Measurements from ENCODE around the gene RGS7.
"Not testable (repeated sequence)": the region's sequence is repeated elsewhere in the genome, so short reads cannot be mapped to it uniquely, and the experiment has no call there.

Gene RGS7

GRCh38 chr1:241074507-241074906 is 282.5 kb downstream of the RGS7 start:
- DNase-seq = no peak

DNA sequence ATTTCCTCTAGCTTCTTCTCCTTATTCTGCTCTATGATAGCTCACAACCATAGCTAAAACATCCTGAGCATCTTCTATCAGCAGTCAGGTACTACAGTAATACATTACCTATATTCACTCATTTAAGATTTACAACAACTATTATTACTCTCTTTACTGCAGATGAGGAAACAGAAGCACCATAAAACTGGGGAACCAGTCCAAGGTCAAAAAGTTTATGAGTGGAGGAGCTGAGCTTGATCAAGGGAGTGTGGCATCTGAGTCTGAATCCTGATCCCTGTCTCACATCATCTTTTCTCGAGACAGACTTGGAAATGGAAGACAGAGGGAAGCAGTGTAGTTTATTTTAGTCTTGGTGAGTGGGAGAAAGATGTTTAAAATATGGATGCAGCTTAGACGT is 288.6 kb downstream of the RGS7 start:
- no peak for DNase-seq

GRCh38 chr1:241063276-241063675 is 293.7 kb downstream of the RGS7 start:
- no peak for DNase-seq

- DNase-seq = no peak
These were observed 295.9 kb downstream of the RGS7 start for GRCh38 chr1:241061062-241061461.

DNA sequence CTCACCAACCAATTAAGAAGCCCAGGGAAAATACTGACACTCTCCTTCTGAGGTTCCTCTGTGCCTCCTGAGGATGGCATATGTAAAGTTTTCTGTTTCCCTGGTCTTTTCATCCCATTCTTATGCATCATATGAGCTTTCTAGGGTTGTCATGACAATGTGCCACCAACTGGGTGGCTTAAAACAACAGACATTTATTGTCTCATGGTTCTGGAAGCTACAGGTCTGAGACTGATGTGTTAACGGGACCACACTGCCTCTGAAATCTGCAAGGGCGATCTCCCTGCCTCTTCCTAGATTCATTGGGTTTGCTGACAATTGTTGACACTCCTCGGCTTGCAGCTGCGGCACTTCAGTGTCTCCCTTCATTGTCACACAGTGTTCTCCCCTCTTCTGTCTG is 308.4 kb downstream of the RGS7 start:
- DNase-seq = no peak

DNA sequence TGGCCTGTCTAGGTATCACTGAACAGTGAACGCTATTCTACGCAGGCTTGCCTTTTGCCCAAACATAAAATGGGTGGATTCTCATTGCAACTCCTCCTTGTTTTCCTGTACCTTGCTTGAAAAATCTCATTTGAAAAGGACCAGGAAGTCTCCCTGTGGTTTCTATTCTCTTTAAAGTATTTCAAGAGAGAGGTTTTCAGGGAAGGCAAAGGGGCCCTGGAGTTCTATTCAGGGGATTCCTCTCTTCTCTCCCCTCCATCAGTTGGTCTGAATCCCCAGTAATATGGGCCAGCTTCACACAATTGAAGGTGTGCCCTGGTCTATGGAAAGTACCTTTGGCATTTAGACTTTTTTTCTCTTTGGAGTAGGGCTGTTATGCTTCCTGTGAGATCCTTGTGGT is 311.3 kb downstream of the RGS7 start:
- no peak for DNase-seq

DNA sequence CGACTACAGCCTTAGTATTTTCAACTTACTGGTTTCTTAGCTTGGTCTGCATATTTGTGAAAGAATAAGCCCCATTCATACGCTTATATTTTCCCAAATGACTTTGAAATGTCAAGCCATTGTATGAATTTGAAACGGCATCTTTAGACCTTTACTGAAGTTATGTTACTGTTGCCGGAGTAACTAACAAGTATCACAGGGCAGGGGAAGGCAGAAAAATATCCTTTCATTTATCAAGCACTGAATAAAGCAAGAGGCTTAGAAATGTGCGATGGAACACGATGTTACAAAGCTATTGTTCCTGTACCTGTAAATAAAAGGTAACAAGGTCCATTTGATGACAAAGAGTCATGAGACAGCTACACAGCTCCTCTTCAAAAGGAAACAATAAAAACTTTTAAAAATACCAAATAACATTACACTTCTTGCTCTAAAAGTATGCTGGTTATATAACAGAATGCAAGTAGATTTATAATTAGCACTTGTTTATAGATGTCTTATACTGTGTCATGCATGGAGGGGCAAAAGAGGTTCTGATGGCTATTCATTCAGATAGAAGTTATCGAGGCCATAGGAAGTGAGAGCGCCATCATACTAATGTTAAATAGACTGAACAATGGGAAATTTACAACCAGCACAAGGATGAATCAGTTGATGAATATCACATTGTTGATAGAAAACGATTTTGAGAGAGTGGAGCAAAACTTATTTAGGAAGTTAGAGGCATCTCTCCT is 322.6 kb downstream of the RGS7 start:
- no peak for DNase-seq

GRCh38 chr1:241024834-241025233 is 332.2 kb downstream of the RGS7 start:
- no peak for DNase-seq

DNA sequence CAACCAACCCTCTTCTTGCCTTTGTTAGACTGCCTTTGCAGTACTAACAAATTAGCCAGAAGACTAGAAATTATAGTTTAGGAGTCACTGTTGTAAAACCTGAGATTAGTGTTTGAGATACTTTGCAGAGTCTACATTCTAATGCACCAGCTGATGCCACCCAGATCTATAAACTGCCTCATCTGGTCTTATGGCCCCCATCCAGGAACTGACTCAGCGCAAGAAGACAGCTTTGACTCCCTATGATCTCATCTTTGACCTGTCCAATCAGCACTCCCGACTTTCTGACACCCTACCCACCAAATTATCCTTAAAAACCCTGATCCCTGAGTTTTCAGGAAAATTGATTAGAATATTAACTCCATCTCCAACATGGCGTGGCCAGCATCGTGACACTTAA is 334.6 kb downstream of the RGS7 start:
- no peak for DNase-seq

GRCh38 chr1:241020851-241021697 is 335.9 kb downstream of the RGS7 start:
- no peak for DNase-seq

GRCh38 chr1:241012708-241013340 is 344.2 kb downstream of the RGS7 start:
- DNase-seq = no peak

DNA sequence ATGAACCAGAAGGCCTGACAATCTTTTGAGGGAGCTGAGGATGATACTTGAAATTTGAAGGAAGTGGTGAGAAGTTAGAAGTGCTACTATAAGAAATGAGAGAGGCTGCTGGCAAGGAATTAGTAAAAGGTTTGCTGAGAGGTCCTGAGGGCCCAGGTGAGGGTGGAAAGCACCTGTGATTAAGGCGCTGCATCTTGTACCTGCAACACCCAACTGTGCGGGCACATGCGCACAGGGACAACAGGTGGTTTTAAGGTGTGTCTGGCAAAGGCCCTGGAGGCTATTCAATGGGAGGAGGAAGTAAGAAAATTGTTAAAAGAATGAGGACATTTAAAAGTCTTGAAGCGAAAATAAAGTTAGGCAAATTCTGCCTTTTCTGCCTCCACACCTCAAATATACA is 349.3 kb downstream of the RGS7 start:
- no peak for DNase-seq

DNA sequence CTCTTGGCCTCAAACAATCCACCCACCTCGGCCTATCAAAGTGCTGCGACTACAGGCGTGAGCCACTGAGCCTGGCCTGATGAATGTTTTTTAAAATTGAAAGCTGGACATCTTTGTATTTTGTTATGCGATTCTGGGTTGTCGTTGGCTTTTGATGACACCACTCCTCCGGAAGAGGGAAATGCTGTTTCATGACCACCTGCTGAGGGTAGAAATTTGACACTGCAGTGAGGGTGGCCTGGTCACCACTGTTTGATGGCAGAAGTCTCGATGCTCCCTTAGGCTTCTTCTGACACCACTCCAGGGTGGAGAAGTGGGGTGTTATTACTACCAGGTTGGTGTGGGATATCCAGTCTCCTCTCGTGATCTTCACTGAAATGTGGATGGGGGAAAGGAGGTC is 357.2 kb downstream of the RGS7 start:
- DNase-seq = no peak

GRCh38 chr1:240998441-240999015 is 358.5 kb downstream of the RGS7 start:
- DNase-seq = no peak

DNA sequence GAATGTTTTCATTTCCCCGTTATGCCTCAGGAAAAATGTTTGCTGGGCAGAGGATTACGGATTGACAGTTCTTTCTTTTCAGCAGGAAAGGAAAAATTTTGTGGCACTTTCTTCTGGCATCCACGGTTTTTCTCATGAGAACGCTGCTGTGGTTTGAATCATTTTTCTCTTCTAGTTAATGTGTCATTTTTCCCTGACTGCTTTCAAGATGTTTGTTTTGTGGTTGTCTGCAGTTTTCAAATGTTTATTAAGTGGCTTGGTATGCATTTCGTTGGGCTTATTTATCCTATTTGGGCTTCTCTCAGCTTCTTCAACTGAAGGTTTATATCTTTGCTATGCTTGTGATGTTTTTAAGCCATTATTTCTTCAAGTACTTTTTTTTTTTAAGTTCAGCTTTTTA is 359.0 kb downstream of the RGS7 start:
- no peak for DNase-seq

- DNase-seq = no peak
These were observed 364.0 kb downstream of the RGS7 start for GRCh38 chr1:240993004-240993403.

DNA sequence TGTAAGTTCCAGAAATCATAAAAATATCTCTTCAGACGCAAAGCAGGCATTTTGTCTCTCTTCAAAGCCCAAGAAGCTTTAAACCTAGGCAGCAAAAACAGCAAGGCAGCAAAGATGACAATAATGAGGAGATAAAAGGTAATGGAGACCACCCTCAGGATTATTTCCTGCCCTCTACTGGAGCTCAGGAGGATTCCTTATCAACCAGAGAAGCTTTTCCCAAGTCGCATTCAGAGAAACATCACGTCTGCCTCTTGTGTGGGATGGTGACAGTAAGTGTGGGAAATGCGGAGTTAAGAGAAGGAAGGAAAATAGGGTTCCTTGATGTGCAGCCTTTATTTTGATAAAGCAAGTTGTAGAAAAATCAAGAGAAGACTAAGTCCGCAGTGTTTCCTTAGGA is 365.8 kb downstream of the RGS7 start:
- DNase-seq = no peak

- DNase-seq = no peak
These were observed 369.1 kb downstream of the RGS7 start for GRCh38 chr1:240987928-240988327.

GRCh38 chr1:240985081-240985480 is 371.9 kb downstream of the RGS7 start:
- DNase-seq = no peak

GRCh38 chr1:240980342-240980741 is 376.7 kb downstream of the RGS7 start:
- no peak for DNase-seq

DNA sequence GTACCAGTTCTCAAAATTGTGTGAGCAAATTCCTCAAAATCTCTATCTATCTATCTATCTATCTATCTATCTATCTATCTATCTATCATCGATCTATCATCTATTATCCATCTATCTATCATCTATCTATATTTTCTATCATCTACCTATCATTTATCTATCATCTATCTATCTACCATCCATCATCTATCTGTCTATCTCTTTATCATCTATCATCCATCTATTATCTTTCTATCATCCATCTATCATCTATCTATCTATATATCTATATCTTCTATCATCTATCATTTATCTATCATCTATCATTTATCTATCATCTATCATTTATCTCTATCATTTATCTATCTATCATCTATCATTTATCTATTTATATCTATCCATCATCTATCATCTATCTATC is 380.3 kb downstream of the RGS7 start:
- no peak for DNase-seq

GRCh38 chr1:240973875-240974274 is 383.1 kb downstream of the RGS7 start:
- DNase-seq = no peak

DNA sequence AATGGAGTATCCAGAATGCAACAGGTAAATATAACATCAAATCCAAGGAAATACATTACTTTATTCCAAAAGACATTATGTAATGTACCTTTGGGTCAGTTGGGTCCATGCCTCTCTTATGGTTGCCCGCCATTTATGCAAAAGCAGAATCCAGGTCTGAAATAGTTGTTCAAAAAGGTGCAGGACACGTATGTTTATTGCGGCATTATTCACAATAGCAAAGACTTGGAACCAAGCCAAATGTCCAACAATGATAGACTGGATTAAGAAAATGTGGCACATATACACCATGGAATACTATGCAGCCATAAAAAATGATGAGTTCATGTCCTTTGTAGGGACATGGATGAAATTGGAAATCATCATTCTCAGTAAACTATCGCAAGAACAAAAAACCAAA is 384.9 kb downstream of the RGS7 start:
- not testable (repeated sequence) for DNase-seq

GRCh38 chr1:240970253-240970652 is 386.8 kb downstream of the RGS7 start:
- no peak for DNase-seq

Data from T1000 (cell line).